ENCODE measurements around the gene PNMA1.

DNA sequence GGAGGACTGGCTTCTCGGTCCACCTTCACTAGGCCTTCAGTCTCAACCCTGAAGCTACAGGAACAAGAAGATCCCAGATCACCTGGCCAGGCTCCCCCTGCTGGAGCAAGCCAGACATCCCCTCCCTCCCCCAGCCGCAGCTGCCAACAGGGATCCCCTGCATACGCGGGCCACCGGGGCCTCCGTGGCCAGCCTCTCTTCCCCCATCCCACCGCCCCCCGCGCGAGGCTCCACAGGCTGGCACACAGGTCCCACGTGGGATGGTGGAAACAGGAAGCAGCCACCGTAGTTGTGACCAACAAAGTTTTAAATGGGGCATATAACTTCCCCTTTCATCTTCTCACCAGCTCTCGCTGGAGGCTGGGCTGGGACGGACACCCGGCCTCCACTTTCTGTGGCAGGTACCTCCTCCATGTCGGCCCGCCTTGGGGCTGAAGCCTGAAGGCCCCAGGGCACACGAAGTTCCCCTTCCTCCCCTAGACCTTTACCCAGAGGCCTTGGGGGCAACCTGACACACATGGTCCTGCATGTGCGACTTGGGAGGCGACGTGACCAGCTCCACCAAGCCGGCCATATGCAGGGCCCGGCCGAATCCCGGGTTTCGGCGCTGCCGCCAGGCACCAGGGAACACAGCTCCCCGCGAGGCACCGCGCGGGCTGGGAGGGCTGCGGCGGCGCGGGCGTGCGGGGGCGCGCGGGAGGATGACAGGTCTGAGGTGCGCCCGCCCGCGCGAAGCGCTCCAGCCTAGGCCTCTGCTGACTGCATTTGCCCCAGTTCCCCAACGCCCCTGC, 44.4 kb upstream of the PNMA1 start:
- peak; percentile 17 to 49 (median 46) for TF ChIP-seq CTCF (IDR thresholded peaks at IDR 0.05)
- TF ChIP-seq POLR2A (IDR thresholded peaks at IDR 0.05): peak in 1 of 2 donors; percentile 31
